ENCODE results near the gene ESCO1.

Gene ESCO1

DNA sequence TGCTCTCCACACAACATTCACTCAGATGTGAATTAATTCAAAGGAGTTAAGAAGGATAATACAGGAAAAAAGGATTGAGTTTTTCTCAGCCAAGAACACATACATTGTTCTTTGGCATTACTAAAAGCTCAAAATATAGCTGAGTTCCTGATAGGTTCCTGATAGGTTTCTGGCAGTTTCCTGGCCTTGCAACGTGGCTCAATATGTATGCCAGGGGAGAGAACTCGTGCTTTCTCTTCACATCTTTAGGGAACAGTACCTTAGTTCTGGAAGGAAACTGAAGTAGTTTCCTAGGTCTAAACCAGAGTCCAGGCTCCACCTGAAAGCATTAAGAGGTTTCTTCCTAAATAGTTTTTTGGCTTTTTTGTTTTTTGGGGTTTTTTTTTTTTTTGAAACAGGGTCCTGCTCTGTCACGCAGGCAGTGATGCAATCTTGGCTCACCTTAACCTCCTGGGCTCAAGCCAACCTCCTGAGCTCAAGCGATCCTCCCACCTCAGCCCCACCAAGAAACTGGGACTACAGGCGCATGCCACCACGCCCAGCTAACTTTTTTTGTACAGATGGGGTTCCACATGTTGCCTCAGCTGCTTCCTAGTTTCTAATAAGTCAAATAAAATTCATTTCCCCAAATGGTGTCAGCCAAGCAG, 42.8 kb downstream of the ESCO1 start:
- H3K27ac ChIP-seq, result no peak overlapping the region
- no peak for TF ChIP-seq ZFX (IDR thresholded peaks at IDR 0.05)
- TF ChIP-seq, protein P1, sequence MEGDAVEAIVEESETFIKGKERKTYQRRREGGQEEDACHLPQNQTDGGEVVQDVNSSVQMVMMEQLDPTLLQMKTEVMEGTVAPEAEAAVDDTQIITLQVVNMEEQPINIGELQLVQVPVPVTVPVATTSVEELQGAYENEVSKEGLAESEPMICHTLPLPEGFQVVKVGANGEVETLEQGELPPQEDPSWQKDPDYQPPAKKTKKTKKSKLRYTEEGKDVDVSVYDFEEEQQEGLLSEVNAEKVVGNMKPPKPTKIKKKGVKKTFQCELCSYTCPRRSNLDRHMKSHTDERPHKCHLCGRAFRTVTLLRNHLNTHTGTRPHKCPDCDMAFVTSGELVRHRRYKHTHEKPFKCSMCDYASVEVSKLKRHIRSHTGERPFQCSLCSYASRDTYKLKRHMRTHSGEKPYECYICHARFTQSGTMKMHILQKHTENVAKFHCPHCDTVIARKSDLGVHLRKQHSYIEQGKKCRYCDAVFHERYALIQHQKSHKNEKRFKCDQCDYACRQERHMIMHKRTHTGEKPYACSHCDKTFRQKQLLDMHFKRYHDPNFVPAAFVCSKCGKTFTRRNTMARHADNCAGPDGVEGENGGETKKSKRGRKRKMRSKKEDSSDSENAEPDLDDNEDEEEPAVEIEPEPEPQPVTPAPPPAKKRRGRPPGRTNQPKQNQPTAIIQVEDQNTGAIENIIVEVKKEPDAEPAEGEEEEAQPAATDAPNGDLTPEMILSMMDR (conservative IDR thresholded peaks at IDR 0.05), result no peak

DNA sequence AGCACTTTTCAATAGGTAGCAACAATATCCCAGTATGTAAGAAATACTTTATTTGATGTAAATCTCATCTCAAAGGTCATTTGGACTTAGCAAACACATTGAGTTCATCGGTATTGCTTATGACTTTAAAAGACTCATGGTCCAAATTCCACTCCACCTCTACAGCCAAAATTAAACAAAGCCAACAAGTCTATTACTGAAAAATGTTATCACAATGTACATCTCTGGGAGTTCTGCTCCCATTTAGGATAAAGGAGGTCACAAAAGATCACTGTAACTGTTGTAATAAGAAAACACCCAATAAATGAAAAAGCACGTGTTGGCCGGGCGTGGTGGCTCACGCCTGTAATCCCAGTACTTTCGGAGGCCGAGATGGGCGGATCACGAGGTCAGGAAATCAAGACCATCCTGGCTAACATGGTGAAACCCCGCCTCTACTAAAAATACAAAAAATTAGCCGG, 50.0 kb downstream of the ESCO1 start:
- TF ChIP-seq ZFX (IDR thresholded peaks at IDR 0.05), result no peak
- TF ChIP-seq, protein P1 (conservative IDR thresholded peaks at IDR 0.05), result no peak
- no peak overlapping the region for H3K27ac ChIP-seq

DNA sequence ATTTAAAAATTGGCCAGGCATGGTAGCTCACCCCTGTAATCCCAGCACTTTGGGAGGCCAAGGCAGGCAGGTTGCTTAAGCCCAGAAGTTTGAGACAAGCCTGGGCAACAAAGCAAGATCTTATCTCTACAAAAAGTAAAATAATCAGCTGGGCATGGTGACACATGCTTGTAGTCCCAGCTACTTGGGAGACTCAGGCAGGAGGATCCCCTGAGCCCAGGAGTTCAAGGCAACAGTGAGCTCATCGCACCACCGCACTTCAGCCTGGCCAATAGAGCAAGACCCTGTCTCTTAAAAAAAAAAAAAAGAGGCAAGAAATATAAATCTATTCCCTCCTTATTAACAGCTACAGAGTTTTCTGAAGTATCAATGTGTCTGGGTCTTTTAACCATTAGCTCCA, 51.9 kb downstream of the ESCO1 start:
- no peak for TF ChIP-seq ZFX (IDR thresholded peaks at IDR 0.05)
- TF ChIP-seq, protein P1 (conservative IDR thresholded peaks at IDR 0.05), result no peak
- no peak overlapping the region for H3K27ac ChIP-seq

DNA sequence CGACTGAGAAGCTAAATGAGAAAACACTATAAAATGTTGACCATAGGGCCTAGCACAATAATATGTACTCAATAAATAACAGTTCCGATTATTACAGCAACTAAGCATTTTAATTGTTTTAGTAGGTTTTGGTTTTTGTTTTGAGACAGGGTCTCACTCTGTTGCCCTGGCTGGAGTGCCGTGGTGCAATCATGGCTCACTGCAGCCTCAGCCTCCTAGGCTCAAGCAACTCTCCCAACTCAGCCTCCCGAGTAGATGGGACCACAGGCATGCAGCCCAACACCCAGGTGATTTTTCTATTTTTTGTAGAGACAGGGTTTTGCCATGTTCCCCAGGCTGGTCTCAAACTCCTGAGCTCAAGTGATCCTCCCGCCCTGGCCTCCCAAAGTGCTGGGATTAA, 54.1 kb downstream of the ESCO1 start:
- no peak overlapping the region for H3K27ac ChIP-seq
- TF ChIP-seq, protein P1 (conservative IDR thresholded peaks at IDR 0.05), result no peak
- TF ChIP-seq ZFX (IDR thresholded peaks at IDR 0.05), result no peak

DNA sequence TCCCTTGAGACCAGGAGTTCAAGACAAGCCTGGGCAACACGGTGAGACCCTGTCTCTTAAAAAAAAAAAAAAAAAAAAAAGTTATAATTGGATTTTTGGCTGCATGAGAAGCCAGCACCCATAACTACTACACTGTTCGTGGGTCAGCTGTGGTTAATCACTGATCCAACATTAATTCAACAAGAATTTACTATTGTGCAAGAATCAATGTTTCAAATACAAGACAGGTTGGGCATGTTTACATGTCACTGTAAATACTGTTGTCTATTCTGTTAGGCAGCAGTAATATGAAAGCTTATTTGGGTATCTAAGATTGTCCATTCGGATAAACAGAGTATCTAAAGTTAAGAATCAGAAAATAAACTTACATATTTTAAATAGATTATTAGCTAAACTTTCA, 62.3 kb downstream of the ESCO1 start:
- TF ChIP-seq, protein P1 (conservative IDR thresholded peaks at IDR 0.05), result no peak
- no peak for TF ChIP-seq ZFX (IDR thresholded peaks at IDR 0.05)
- H3K27ac ChIP-seq, result no peak overlapping the region

DNA sequence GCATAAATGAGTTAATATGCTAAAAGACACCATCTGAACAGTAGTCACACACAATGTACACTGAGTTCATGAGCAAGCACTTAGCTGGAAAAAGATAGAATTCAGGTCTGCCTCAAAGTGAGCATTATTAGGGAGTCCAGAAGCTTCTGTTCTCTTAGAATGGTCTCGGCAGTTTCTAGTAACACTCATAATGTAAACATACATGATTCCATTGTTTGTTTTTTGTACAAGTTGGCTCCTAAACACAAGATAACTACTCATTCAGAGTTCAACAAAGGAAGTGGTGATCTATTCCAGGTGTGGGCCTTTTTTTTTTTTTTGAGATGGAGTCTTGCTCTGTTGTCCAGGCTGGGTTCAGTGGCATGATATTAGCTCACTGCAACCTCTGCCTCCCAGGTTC, 66.2 kb downstream of the ESCO1 start:
- TF ChIP-seq, protein P1 (conservative IDR thresholded peaks at IDR 0.05), result no peak
- no peak for TF ChIP-seq ZFX (IDR thresholded peaks at IDR 0.05)
- peak overlapping the region; percentile 27; the same call in 1 of the 2 replicates for H3K27ac ChIP-seq

DNA sequence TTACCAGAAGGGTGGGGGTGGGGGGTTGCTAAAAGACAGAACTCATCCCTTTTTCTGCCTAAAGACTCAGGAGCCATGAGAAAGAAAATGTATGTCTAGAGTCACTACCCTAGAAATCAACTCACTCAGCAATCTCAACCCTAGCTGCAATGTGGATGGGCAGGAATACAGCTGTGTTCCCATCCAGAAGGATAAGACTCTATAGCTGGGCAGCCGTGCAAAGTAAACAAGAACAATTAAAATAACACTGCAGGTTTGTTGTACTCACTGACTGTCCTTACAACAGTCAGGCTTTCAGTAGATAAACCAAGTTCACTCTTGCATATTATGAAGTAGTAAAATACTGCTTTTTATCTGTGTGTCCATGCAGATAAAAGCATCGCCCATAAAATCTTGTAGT, 74.0 kb downstream of the ESCO1 start:
- H3K27ac ChIP-seq, result no peak overlapping the region
- no peak for TF ChIP-seq ZFX (IDR thresholded peaks at IDR 0.05)

DNA sequence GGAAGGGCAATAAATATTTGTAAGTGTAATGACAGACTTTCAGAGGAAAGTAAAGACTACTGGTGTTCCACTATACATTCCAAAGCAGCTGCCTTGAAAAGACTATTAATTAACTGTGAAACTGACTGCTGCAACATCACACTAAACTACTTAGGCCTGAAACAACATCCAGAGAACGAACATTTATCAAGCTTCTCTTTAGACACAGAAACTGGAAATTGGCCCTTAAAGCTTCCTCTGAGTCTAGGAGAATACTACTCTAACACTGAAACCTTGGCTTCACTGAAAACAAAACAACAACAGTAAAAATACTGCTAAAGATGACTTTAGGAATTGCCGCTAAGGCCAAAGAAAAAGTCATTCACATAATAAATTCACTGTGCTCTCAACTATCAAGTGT, 74.6 kb downstream of the ESCO1 start:
- H3K27ac ChIP-seq, result no peak overlapping the region
- TF ChIP-seq ZFX (IDR thresholded peaks at IDR 0.05), result no peak
- TF ChIP-seq, protein P1 (conservative IDR thresholded peaks at IDR 0.05), result no peak

Measured in C4-2B (cell line).